GM21576 (cell line): ENCODE data around the gene KLHL9.

ENCODE experiments used
- ATAC-seq: cut with Tn5 transposase; IDR thresholded peaks from one replicate; pipeline ENCODE4 v1.9.1; 2021; ENCODE audit warnings: mild to moderate bottlenecking, moderate library complexity; ENCODE audit not compliant: unreplicated experiment

Gene KLHL9

DNA sequence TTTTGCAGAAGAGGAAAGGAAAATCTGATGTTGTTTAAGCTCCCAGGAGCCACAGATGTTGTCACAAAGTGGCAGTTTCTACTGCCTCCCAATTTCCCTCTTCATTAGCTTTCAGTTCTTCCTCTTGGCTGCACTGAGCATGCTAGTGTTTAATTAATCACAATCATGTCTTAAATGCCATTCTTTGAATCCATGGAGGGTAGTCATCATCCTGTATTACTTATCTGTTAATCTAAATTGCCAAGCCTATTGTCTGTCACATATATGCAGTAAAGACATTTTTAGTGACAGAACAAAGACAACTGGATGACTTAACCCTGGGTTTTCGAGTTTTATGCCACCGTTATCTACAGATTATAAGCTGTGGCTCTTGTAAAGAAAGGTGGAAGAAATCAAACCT lies 14.7 kb downstream of the KLHL9 start:
- ATAC-seq, result no peak

DNA sequence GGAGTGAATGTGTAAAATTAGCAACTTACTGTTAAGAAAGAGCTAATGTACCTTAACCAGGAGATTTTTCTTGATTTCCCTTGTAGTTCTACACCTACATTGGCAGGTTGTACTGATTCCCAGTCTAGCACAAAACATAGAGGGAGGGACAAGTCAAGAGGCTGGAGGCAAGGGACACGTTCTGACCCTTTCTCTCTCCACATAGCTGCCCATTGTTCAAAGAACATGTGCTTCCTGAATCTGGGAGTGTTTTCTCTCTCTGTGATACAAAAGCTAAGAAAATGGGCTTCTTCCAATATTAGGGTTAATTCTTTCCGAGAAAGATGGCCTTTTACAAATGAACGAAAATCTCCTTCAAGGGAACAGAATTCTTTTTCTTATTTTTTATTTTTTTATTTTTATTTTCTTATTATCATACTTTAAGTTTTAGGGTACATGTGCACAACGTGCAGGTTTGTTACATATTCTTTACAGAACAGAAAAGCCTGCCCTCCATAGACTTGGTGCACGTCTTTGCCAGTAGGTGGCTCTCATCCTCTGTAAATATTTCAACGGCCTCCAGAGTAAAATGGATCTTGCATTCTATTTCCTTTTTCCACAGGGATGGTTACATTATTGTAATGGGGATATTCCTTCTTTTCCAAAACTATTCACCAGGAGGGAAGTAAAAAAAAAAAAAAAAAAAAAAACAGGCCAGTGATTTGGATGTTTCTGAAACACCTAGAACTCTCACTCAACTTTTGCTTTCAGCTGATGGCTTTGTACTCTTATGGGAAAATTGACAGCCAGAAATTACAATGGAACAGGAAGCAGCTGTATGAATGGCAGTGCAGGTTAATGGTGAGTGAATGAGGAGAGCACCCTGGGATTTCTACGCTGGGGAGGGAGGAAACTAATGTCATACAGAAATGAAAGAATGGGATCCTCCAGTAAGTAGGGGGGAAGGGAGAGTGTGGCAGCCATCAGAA lies 17.0 kb downstream of the KLHL9 start:
- no peak for ATAC-seq

DNA sequence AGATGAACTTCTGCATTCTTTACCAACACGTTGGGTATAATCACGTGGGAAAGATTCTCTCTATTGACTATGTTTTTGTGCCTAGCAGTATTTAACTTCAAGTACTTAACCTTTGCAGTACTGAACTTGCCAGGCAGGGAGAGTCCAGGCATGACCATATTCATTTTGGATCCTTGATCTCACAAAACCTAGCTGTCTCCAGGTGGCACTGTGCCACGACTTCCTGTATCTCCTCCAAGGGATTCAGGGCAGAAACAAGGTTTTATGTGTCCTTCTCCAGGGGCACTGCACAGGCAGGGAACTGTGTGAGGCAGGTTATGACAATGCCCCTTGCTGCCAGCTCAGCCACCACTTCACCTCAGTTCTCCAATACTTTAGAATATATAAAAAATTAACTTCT lies 18.3 kb downstream of the KLHL9 start:
- ATAC-seq, result no peak

DNA sequence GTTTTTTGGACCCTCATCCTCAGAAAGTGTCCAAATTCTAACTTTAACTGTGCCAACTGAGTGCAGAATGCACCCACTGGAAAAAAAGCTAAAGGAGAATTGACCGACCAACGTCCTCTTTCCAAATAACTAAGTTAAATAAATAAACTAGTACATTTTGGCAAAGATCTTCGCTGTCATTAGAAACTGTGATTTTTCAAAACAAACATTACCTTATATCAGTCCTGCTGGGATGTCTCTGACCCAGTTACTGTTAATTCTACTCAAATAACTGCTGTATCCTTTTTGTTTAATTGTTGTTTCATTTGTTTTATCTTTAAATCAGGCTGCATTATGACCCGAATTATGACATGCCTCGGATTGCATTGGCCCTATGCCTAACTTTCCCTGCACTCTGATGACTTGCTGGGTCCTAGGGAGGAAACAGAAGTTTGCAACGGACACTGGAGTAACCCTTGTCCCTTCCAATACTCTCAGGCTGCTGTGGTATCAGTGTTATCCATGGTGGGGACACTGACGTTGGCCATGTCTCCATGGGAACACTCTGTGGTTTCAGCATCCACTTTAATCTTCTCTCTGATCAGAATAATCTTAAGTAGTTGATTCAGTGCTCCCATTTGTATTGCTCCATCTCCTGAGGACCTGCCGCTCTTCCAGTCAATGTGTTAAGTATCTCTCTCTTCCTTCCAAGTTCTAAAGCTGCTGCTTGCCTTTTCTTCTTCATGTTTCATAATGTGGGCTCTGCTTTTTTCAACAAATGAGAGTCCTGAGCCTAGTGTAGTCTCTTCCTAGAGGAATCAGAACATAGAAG lies 19.0 kb downstream of the KLHL9 start:
- ATAC-seq, result no peak

DNA sequence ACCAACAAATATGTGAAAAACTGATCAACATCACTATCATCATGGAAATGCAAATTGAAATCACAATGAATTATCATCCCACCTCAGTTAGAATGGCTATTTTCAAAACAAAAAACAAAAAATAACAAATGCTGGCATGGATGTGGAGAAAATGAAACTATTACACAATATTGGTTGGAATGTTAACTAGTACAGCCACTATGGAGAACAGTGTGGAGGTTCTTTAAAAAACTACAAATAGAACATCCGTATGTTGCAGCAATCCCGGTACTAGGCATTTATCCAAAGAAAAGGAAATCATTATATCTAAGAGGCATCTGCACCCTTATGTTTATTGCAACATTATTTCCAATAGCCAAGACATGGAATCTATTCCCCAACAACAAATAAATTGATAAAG lies 21.1 kb downstream of the KLHL9 start:
- ATAC-seq, result no peak

DNA sequence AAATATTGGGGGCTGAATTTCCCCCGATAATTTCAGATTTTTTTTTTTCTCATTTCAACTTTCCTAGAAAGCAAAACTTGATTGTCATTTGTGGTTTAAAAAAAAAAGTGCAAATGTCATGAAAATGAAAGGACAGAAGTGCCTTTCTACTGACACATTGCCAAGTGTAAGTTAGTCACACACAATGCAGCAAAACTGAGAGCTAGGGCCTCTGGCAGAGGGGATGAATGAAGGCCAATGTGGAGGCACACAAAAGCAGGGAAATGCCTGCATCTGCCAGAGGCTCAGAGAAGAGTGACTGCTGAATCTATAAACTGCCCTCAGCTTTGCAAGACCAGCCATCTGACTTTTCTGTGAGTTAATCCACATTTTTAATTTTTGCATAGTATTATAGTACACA lies 23.3 kb downstream of the KLHL9 start:
- ATAC-seq, result no peak

DNA sequence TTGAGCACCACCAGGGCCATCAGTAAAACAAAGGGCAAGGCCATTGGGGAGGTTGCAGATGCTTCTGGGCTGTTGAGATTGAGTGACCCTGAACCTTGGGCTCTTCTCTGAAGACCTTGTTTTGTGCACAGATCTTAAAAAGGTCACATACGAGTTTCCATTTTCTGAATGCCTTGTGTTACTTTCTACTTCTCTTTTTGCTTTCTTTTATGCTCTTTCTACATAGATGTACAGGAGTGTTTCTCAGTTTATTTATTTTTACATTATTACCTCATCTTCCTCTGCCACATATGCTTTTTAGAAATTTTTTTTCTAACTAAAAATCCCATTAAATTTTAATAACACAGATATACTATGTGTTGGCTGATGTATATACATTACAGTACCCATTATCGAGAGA lies 30.0 kb downstream of the KLHL9 start, which contains the start of gene IFNA5:
Gene IFNA5, minus strand, starts transcription at position 101 of the 400 bp plus-strand sequence. Its CDS starts 57 bp downstream, at position 44.
- ATAC-seq, result no peak

DNA sequence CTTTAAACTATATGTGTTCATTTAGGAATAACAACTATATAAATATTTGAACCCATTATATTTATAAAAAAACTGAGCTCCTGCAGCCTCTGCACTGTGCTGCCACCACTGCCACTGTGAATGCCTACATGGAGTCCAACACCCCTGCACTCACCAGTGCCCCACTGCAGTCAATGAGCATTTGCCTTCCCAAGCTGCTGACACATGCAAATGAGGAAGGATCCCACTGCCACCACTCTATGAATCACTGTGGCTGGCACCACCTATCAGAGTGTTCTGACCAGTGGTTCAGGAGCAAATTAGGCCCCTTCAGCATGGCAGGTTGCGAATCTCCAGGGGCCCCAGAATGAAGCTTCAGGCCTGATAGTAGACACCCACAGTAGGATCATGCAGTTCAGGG lies 39.2 kb downstream of the KLHL9 start:
- no peak for ATAC-seq

DNA sequence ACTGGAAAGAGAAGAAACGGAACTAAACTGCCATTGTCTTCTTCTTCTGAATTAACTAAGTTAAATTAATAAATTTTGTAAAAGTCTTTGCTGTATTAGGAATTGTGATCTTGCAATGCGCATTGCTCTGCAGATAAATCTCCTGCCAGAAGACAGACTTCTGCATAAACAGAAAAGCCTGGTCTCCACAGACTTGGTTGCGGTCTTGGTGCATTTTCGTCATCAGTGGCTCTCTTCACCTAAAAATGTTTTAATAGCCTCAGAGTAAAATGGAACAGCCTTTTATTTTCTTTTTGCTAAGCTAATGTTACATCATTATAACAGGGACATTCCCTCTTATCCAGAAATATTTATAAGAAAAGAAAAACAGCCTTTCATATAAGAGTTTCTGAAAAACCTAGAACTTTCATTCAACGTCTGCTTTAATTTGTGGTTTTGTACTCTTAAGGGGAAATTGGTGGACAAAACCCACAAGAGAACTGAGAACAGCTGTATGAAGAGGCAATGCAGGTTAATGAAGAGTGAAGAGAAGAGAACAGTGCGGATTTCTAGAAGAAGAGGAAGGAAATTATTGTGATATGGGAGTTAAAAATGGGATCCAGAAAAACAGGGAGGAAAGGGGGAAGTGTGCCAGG lies 40.2 kb downstream of the KLHL9 start:
- peak; percentile 54 for ATAC-seq

DNA sequence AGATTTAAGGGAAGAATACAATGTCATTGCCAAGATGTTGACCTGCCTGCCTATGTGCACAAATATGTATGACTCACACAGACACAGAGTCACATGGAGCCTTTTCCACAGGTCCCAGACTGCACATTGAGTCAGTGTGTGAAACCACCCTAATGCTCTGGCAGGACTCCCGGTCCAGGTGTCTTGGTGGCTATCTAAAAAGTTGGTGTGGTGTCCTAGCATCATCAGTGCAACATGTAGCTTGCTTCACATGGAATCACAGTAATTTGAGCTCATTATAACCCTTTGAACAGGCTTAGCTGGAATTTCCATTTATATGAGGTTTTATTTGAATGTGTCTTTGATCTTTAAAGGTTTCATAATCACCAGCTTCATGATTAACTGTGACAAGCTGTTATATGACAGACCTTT lies 40.8 kb downstream of the KLHL9 start:
- no peak for ATAC-seq

DNA sequence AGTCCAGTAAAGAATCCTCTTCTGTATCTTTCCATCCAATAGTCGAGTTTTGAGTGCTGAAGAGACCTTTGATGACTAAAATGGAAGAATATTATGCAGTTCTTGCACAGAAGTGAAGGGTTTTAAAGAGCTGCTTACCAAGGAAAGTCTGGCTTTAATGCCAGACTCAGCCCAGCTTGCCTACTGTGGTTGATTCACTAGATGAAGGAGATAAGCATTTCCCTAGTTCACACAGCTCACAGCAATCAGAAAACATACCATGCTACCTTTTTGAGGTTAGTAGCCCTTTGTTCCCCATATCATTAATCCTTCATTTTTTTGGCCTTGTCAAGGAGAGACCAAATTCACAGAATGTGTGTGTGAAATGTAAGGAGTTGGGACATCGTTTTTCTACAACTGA lies 45.4 kb downstream of the KLHL9 start:
- ATAC-seq, result no peak

DNA sequence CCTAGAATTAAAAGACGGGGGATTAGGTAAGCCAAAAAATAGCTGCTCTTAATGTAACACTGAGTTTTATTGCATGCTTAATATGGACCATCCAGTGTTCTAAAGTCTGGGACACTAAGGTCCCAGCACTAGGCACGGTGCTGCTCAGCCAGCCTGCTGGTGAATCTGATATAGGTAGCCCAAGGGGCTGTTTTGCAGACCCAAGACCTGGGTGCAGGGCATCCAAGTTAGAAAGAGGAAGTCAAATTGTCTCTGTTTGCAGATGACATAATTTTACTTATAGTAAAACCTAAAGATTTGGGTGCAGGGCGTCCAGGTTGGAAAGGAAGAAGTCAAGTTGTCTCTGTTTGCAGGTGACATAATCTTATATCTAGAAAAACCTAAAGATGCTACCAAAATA lies 47.9 kb downstream of the KLHL9 start:
- no peak for ATAC-seq

DNA sequence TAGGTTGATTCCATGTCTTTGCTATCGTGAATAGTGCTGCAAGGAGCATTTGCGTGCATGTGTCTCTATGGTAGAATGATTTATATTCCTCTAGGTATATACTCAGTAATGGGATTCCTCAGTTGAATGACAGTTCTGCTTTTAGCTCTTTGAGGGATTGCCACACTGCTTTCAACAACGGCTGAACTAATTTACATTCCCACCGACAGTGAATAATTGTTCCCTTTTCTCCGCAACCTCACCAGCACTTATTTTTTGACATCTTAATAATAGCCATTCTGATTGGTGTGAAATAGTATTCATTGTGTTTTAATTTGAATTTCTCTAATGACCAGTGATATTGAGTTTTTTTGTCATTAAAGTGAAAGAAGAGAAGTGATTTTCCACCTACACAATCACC lies 48.5 kb downstream of the KLHL9 start:
- no peak for ATAC-seq

DNA sequence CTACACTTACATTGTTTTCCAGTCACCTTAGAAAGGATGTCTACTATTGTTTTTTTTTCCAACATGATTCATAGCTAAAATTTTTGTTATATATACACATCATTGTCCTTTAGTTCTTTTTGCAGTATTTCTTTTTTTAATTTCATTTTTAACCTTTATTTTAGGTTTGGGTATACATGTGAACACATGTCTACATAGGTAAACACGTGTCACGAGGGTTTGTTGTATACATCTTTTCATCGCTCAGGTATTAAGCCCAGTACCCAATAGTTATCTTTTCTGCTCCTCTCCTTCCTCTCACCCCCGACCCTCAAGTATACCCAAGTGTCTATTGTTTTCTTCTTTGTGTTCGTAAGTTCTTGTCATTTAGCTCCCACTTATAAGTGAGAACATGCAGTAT lies 49.1 kb downstream of the KLHL9 start:
- no peak for ATAC-seq

DNA sequence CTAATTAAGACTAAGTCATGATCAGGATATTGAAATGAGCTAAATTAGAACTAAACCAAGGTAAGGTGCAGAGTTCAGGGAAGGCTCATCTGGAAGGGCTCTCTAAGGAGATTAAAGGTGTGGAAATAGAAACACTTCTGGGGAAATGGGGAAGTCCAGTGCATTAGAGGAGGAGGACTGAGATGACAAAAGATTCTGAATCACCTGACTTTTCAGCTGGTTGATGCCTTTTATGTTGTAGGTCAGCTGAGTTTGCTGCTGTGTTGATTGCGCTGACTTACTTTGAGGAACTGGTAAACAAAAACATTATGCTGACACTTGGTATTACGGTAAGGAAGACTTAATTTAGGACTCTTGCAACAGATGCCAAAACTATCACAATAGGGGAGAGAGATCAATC lies 53.9 kb downstream of the KLHL9 start:
- no peak for ATAC-seq
